GM18517 (cell line): Measurements from ENCODE around the gene RASL11B.
A peak's percentile ranks its signal among the peaks of the same experiment; 100 is the strongest.

ENCODE experiments used
- ATAC-seq: cut with Tn5 transposase; IDR thresholded peaks from one replicate; pipeline ENCODE4 v1.9.1; 2021; ENCODE audit warnings: mild to moderate bottlenecking, moderate library complexity; ENCODE audit not compliant: unreplicated experiment

RASL11B gene

DNA sequence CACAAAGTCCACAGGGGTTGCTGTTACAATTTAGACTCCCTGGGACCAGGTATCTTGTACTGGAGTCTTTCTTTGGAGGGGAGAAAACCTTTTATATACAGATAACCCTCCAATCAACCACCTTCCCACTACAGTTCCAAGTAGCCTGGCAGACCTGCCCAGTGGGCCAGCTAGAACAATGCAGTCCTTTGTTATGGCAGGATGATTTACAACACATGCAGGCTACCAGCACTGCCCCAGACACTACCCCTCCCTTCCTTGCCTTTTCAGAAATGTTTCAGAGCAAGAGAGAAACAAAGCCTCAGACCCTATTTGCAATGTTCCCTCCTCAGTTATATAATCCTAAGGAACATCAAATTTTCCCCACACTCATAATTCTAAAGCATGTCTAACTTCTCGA is 11.1 kb downstream of the RASL11B start:
- ATAC-seq, result no peak

DNA sequence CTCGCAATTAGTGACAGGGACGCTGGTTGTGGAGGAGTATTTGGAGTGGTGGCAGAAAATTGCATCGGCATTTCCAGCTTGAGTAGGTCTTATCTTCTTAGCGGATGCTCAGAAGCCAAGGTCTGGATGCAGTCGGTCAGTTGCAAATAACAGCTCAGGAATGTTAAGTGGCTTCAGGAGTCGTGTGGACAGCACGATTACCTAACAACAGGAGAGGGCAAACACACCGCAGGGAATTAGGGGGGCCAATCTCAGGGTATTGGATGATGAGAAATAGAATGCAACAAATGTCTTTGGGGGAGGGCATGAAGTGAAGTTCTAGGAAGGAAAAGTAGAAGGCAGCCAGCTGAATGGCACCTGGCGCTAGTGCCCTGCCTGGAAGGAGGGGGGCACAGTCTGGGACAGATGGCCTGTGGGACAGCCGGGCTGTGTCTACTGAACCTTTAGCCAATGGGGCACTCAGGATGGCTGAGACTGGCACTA is 11.8 kb downstream of the RASL11B start:
- ATAC-seq, result no peak

DNA sequence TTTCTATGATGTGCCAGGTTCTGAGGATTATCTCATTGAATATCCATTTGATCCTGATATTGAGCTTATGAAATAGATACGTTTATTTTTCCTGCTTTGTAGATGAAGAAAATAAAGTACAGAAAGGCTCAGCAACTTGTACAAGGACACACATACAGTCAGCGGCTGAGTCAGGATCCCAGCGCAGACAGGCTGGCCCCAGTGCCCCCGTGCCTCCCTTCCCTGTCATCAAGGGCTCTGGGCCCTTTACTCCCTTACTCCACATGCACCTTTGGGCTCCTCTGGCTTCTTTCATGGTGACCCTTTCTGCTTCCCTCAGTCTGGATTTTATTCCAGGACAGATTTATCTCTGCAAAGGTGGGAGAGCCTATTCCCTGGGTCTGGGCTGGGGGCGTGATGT is 12.8 kb downstream of the RASL11B start:
- no peak for ATAC-seq

DNA sequence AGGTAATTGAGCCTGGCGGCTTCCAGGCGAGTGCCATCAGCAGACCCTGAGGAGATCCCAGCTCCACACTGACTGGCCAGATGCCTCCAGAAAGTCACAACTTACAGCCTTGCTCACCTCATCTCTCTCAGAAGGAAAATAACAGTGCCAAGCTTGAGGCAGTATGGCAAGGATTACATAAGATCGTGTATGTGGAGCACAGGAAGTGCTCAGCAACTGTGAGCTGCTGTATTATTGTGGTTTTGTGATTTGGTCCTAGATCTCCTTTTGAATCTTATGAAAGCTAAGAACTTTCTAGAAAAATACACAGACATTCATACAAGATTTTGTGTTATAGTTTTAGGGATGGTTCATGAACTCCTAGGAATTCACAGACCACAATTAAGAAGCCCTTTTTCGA is 14.0 kb downstream of the RASL11B start:
- ATAC-seq, result no peak

DNA sequence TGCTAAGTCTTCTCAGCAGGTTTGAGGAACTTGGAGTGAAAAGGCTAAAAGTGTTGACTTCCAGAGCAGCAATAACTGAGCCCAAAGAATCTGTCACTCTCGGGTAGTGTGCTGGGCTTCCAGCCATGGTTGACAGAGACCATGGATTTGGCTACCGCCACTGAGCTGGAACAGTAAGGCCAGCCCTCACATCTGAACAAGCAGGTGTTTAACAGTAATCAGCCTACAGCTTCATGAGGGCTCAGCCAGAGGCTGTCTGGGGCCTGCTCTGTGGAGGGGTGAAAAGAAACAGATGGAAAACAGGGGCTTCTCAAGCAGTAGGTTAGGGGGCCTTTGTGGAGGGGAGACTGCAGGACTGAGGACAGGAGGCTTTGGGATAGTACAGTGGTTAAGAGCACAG is 14.9 kb downstream of the RASL11B start:
- ATAC-seq, result no peak

DNA sequence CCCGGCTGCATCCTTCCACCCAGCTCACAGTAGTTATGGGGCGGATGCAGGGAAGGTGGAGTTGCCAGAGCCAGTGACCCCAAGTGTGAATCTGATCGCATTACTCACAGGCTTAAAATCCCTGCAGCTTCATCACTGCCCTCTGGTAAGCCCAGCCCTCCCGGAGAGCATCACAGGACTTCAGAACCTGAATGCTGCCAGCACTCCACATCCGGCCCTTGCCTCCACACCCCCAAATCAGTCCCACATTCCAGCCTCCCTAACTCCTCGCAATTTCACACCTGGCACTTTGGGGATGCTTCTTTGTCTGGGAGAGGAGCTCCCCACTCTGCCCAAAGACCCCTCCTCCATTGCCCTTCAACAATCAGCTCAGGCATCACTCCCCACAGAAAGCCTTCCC is 15.6 kb downstream of the RASL11B start:
- ATAC-seq, result no peak

DNA sequence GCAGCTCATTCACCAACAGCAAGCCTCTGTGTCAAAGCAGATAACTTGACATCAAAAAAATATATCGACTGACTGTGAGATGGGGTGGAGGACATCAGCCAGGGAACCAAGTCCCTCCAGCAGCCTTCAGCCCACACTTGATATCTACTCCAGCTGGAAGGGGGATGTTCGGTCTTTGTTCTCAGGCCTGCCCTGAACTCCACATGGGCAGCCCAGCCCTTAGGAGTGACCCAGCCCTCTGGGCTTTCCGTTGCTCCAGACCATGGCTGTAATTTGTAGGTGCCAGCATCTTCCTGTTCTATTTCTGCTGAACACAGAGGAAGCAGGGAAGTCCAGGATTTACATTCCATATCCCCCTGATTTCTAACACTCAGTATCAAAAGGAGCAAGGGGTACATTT is 17.4 kb downstream of the RASL11B start:
- ATAC-seq, result no peak

DNA sequence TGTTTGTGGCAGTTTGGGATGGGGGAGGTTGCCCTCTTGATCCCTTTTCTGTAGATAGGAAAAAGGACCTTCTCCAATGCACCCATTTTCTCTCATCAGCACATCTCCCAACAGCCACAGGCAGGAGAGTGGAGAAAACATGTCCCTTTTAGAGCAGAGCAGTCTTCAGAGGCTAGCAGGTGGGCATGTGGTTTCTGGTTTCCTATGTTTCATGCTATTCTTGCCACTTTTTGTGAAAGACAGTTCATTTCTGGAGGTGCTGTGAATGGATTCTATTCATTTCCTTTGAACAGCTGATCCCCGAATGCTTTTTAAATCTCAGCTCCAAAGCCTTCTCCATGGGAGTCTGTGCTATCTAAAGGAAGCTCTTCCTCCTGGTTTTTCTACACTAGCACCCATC is 18.9 kb downstream of the RASL11B start:
- ATAC-seq, result no peak

DNA sequence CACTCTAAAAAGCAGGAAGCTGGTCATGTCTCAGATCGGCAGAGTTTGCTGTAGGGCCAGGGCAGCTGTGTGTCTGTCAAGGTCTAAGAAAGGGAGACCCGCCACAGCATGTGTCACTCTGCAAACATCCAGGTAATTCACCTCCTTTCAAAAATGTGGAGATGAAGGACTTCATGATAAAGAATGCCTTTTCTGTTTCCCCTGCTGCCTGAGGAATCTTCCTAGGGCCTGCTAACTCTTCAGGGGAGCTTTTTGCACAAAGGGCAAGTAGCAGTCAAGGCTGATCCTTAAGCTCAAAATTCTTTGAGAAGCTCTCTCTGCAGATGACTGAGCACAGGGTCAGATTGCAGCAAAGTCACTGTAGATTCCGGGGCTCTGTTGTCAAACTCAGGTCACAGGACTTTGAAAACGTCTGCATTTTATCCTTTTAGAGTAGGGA is 21.1 kb downstream of the RASL11B start:
- no peak for ATAC-seq

DNA sequence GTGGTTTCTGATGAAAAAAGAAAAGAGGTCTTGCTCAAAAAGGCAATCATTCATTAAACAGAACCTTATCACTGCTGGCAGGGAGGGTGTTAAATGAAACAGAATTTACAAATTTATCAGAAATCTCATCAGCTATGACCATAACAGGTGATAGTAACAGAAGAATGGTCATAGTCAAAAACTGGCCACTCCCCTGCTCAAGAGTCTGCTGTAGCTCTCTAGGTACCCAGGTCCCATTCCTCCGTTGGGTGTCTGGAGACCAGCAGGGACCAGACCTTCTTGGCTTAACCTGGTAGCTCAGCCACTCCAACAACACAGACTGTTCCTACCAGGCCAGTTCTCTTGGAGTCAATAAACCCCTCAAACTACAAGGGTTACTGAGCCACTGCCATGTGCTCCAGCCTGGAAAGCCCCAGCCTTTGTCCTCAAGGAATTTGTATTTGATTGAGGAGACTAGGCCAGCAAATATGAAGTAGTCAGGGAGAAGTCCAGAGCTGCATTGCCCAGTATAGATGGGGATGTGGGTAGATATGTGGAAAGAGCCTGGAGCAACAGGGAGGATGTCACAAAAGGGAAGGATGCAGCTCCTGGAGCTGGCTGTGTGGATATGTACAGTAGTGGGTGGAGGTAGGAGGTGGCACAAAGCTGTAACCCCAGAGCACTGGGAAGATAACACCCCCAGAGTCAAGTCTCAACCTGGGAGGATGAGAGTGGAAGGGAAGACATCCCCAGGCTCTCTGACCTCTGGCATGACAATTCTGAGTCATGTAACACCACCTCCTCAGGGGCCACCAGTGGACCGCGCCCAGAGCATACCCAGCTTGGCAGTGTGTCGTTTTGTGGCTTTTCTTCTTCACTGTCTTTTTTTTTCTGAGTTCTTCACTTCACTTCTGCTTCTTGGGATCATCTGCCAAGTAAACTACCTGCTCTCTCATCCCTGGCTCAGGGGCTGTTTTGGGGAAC is 21.9 kb downstream of the RASL11B start:
- no peak for ATAC-seq

DNA sequence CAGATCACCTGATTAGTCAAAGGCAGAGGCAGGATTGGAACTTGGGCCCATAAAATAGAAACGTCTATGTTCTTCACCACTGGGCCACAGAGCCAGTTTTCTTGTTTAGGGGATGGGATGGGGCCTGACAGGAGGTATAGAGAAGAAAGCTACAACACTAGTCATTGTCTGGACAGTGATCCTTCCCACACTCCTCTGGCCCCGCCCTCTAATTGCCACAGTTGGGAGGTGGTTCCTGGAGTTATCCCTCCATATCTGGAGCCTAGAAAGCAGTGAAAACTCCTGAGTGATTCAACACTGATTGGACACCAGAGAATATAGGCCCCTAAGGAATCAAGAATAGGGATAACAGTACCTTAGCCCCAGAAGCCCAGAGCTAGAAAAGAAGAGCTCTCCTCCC is 22.9 kb downstream of the RASL11B start:
- ATAC-seq, result no peak

DNA sequence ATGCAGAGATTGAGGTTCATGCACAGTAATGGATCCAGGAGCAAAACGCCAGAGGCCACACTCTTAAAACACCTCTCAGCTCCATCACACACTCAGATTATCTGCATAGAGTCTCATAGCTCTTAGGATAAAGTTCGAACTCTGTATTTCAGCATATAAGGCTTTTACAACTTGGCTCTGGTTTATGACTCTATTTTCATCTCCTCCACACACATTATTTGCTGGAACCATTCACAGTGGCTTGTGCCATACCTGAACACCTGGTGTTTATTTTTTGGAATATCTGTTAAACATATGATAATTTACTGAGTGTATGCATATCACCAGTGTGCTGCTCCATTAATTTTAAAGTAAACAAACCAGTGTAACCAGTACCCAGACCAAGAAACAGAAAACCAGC is 27.2 kb downstream of the RASL11B start:
- ATAC-seq, result no peak

DNA sequence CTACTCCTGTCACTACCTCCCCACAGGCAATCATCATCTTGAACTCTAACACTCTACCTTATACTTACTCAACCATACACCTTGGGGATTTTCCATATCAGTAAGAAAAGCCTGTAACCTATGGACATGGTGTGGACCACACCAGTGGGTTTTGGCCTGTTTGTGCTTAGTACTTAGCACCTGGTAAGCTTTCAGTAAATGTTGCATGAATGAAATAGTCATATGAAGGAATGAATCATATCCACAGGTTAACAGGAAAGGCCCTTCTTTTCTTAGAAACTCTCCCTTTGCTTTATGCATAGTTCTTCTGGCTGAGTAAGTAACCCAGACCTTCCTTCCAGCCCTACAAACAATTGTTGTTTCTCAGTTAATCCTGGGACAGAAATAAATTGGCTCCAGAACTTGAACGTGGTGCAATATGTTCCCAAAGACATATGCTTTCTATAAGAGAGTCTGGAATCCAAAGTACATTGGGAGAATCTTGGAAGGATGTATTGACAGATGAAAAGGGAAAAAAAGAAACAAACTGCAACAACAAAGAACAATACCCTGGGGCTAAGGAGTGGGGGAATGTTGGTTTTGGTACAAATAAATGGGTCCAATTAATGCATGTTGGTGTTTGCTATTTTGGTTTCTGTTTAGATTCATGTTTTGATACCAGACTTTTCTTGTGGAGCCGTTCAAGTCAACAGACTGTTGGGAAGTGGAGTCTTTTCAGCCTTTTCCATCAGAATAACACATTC is 27.8 kb downstream of the RASL11B start:
- no peak for ATAC-seq

DNA sequence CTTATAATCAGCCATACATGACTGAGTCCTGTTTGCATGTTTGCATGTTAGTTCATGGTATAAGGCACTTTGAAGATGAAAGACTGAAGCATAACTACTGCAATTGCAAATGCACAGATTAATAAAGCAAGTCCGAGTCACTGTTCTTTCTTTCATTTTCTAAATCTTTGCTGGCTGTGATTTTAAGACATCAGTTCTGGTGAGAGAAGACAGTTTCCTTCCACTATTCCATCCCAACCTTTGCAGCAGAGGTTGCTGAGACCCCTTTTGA is 28.3 kb downstream of the RASL11B start:
- ATAC-seq, result no peak

DNA sequence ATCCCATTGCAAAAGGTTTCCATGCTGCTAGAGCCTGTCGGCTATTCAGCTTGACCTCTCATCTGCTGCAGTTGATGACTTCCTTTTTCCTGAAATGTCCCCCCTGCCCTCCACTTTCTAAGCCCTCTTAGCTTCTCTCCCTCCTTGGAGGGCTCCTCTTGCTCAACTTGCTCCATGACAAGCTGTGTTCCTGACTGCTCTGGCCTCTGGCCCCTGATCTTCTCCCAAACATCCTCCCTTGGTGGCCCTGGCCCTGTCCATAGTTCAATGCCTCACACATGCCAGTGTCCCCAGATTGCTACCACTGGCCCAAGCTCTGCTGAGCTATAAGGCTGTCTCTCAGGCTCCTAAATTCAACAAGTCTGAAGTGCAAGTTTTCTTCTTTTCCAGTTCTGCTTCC is 29.6 kb downstream of the RASL11B start:
- no peak for ATAC-seq

DNA sequence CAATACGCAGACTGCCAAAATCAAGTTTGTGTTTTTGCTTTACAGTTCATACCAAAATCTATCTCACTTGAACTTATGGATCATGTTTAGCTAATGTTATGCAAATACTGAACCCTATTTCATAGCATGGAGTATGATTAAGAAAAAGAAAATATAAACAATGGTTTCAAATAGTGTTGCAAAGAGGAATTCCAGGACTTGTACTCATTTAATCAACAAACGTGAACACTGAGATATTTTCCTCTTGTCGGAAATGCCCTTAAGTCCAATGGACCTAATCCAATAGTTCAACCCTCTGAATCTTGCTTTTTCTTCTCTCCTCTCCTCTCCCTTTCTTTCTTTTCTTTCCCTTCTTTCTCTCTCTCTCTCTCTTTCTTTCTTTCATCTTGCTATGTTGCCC is 30.8 kb downstream of the RASL11B start:
- ATAC-seq, result no peak

DNA sequence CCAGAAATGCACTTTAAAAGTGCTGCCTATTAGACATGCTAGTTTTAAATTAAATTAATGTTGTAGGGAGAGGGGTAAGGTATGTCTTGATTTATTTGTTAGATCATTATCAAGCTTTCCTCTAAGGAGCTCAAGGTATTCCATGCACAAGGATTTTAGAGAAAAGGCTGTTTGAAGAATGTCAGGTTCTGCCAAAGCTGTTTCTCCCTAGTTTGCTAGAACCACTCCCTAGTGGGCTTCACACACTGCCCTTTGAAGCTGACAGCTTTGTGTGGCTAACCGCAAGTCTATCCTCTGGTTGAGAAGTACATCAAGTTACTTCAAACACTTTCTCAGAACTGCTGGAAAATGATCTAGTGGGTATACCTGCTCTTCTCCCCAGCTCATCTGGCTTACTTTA is 32.3 kb downstream of the RASL11B start:
- ATAC-seq, result no peak

DNA sequence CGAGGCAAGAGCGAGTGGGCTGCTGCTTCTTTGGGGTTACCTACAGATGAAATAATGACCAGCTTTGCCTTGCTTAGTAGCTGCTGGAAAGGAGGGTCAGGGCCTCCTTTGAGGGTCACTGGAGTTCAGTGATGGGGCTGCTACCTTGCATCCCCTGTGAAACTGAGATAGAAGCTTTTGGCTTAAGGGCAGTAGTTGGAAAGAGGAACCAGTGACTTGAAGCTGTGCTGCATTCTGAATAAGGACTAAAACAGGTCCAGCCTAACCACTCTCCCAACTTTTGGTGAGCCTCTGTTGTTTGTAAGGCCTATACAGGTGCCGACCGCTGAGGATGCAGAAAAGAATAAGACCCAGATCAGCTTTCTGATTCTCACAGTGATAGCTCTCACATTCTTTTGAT is 41.2 kb downstream of the RASL11B start:
- no peak for ATAC-seq

DNA sequence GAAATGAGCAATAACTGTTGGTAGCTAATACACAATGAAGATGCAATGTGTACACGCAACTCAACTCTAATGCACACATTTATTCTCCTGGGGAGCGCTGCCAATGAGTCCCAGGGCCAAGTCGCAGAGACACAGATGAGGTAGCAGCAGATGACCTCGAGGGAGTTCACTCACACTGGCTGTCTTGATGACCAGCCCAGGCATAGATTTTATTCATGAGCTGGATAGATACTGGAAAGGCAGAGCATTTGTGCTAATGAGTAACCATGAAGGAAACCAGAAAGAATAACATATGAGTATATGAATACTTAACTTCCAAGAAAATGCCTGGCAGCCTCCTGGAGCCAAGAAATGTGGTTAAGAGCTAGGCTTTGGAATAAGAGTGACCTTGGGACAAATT is 42.3 kb downstream of the RASL11B start:
- ATAC-seq, result no peak

DNA sequence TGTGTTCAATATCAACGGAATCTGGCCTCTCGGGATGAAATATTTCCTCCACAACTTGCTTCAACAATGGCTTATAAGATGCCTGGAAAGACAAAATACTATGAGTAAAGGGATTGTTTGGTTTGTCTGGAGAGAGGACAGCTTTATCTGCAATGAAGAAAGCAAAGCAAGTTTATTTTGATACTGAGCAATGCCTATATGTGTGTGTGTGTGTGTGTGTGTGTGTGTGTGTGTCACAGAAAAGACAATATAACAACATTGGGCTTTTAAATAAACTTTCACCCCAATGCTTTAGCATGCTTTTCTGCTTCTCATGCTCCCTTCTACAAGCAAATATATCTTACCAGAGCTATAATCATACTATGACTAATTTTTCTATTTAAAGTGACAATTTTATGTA is 45.4 kb downstream of the RASL11B start:
- no peak for ATAC-seq

DNA sequence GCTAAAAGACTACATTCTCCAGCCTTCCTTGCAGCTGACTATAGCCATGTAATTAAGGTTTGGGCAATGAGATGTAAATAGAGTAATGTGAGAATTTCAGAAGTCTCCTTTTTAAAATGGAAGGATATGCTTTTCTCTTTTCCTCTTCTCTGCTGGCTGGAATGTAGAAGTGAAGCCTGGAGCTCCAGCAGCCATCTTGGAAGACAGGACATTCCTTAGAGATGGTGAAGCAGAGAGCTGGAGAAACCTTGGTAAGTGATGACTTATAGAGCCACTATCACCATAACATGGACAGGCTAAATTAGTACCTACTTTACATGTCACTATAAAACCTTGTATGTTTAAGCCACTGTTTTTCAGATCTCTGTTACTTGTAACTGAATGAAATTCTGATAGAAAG is 48.0 kb downstream of the RASL11B start:
- no peak for ATAC-seq

DNA sequence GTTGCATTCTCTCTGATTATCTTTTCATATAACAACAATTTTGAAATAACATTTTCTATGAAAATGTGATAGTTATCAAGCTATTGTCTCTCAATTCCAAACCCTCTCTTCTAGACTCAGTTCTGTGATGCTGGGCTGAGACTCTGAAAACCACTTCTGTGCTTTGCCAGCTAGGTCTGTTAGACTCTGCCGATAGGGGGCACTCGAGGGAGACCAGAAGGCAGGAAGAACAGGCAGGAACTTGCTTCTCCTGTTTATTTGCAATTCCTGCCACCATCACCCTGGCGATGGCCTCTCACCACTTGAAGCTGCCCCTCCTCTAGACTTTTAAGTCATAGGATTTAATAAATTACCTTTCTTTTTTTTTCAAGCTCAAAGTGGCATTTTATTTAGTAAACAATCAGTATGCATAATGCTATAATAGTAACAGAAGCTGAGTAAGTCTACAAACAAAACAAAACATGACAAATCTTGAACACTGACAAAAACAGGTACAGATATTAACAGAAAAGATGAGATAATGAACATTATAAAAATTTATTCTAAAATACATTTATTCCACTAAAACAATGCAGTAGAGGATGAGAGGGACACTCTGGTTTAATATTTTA is 49.7 kb downstream of the RASL11B start:
- peak; percentile 67 for ATAC-seq
